Measurements from ENCODE around the gene KLHL40.

DNA sequence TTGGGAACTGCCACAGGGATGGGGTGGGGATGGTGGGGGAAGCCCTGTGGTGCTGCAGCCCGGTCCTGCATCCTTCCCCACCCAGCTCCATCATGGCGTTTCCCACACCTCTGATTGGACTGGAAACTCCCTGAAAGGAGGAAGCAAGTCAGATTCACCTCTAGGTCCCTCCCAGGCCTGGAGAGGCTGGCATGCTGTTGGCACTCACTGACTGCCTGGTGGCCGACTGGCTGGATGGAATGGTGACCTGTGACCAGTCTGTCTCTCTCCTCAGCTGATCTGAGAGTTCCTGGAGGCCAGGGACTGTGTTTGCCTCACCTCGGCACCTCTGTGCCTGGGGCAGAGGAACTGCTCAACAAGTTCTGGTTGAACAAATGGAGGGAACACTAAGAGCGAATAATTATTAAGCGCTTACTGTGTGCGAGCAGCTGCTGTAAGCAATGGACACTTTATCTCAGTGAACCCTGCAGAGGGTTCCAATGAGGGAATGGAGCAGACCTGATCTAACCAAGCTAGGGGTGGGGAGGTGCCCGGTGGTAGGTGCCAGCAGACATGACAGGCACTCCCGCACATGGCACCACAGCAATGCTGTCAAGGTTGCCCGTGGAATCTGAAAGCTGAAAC lies 20.7 kb downstream of the KLHL40 start:
- TF ChIP-seq, protein P1, sequence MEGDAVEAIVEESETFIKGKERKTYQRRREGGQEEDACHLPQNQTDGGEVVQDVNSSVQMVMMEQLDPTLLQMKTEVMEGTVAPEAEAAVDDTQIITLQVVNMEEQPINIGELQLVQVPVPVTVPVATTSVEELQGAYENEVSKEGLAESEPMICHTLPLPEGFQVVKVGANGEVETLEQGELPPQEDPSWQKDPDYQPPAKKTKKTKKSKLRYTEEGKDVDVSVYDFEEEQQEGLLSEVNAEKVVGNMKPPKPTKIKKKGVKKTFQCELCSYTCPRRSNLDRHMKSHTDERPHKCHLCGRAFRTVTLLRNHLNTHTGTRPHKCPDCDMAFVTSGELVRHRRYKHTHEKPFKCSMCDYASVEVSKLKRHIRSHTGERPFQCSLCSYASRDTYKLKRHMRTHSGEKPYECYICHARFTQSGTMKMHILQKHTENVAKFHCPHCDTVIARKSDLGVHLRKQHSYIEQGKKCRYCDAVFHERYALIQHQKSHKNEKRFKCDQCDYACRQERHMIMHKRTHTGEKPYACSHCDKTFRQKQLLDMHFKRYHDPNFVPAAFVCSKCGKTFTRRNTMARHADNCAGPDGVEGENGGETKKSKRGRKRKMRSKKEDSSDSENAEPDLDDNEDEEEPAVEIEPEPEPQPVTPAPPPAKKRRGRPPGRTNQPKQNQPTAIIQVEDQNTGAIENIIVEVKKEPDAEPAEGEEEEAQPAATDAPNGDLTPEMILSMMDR (IDR thresholded peaks at IDR 0.05), result no peak
- TF ChIP-seq SIN3A (IDR thresholded peaks at IDR 0.05; ENCODE audit: borderline replicate concordance, insufficient read depth, low read depth, low read length), result no peak
- no peak for TF ChIP-seq TCF7L2 (IDR thresholded peaks at IDR 0.05; ENCODE audit: low read depth, low read length)
- TF ChIP-seq, protein P2, sequence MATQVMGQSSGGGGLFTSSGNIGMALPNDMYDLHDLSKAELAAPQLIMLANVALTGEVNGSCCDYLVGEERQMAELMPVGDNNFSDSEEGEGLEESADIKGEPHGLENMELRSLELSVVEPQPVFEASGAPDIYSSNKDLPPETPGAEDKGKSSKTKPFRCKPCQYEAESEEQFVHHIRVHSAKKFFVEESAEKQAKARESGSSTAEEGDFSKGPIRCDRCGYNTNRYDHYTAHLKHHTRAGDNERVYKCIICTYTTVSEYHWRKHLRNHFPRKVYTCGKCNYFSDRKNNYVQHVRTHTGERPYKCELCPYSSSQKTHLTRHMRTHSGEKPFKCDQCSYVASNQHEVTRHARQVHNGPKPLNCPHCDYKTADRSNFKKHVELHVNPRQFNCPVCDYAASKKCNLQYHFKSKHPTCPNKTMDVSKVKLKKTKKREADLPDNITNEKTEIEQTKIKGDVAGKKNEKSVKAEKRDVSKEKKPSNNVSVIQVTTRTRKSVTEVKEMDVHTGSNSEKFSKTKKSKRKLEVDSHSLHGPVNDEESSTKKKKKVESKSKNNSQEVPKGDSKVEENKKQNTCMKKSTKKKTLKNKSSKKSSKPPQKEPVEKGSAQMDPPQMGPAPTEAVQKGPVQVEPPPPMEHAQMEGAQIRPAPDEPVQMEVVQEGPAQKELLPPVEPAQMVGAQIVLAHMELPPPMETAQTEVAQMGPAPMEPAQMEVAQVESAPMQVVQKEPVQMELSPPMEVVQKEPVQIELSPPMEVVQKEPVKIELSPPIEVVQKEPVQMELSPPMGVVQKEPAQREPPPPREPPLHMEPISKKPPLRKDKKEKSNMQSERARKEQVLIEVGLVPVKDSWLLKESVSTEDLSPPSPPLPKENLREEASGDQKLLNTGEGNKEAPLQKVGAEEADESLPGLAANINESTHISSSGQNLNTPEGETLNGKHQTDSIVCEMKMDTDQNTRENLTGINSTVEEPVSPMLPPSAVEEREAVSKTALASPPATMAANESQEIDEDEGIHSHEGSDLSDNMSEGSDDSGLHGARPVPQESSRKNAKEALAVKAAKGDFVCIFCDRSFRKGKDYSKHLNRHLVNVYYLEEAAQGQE (IDR thresholded peaks at IDR 0.05; ENCODE audit: insufficient read depth in 1 of 2, low read depth in 2 of 2, low read length in 1 of 2), result no peak

Data from Panc1 (cell line).